H1 (cell line): Measurements from ENCODE around the gene CAMK2A. TPM values are rescaled to one million over a fixed set of nuclear protein-coding genes. Genes with fewer than 3 reads are reported as not detected.

Source experiments
- CTCF ChIA-PET: fragments of 300-600 bp; sonication (Branson Sonifier 250); formaldehyde crosslinking; loops from one replicate; lab custom pipeline; 2021; ENCODE audit not compliant: partially characterized antibody; lab: Charles Lee
- POLR2A ChIA-PET: fragments of 300-600 bp; sonication (Branson Sonifier 250); formaldehyde crosslinking; loops from one replicate; lab custom pipeline; 2021; ENCODE audit warnings: inconsistent platforms; ENCODE audit not compliant: partially characterized antibody; lab: Charles Lee
- DNase-seq, 2 experiments: peaks; one replicate each; pipeline versions ENCODE4 v3.0.0 to v3.0.0-alpha.2; 2010 to 2022; ENCODE audit warnings: low spot score in 2 of 2, low read depth in 1 of 2, mixed read lengths in 1 of 2
- FAIRE-seq: peaks from 2 replicates; lab custom pipeline; 2011; peaks lifted over from hg19 to GRCh38; lab: Jason Lieb, UNC
- H2AFZ ChIP-seq: 2 replicates; pipeline ENCODE4 v1.8.1; 2012; ENCODE audit warnings: low read length, inconsistent platforms
- H2AK5ac ChIP-seq: 2 replicates; pipeline ENCODE4 v1.6.1; 2013; ENCODE audit warnings: low read depth, low read length
- H2BK120ac ChIP-seq: replicated peaks from 2 replicates; pipeline ENCODE3; 2013; ENCODE audit warnings: low read depth, low read length, inconsistent platforms
- H2BK12ac ChIP-seq: 2 replicates; pipeline ENCODE4 v1.6.1; 2013; ENCODE audit warnings: low read depth, low read length
- H2BK15ac ChIP-seq: 2 replicates; pipeline ENCODE4 v1.6.1; 2013; ENCODE audit warnings: low read length
- H2BK20ac ChIP-seq: 2 replicates; pipeline ENCODE4 v1.6.1; 2013; ENCODE audit warnings: low read length
- H2BK5ac ChIP-seq: 2 replicates; pipeline ENCODE4 v1.6.1; 2013; ENCODE audit warnings: low read depth, low read length
- H3K14ac ChIP-seq: 2 replicates; pipeline ENCODE4 v1.6.1; 2013; ENCODE audit warnings: inconsistent platforms; ENCODE audit not compliant: insufficient read length
- H3K18ac ChIP-seq: 2 replicates; pipeline ENCODE4 v1.6.1; 2013; ENCODE audit warnings: low read length; ENCODE audit errors: extremely low read depth
- H3K23ac ChIP-seq: 2 replicates; pipeline ENCODE4 v1.6.1; 2013; ENCODE audit warnings: inconsistent platforms; ENCODE audit not compliant: insufficient read length
- H3K23me2 ChIP-seq: 2 replicates; pipeline ENCODE4 v1.6.1; 2013; ENCODE audit warnings: low read depth, low read length
- H3K27ac ChIP-seq: 2 replicates; pipeline ENCODE4 v1.6.1; 2011; ENCODE audit warnings: low read depth, low read length, inconsistent platforms
- H3K27me3 ChIP-seq, 4 experiments: replicated peaks in 1 of 4; 1 replicate in 1 of 4; 2 replicates in 3 of 4; pipeline versions ENCODE4 v1.6.1 to v1.8.1; 2011 to 2013; ENCODE audit warnings: low read length in 3 of 4, mild to moderate bottlenecking in 3 of 4, inconsistent platforms in 2 of 4, mixed read lengths in 2 of 4, moderate library complexity in 1 of 4; ENCODE audit not compliant: control insufficient read depth in 3 of 4, insufficient read depth in 3 of 4; ENCODE audit errors: extremely low read depth in 1 of 4
- H3K36me3 ChIP-seq, 4 experiments: 2 replicates each; pipeline versions ENCODE4 v1.6.1 to v1.8.1; 2011 to 2013; ENCODE audit warnings: mild to moderate bottlenecking in 4 of 4, low read length in 3 of 4, moderate library complexity in 2 of 4, control low read depth in 1 of 4, inconsistent platforms in 1 of 4; ENCODE audit not compliant: insufficient read depth in 4 of 4, control insufficient read depth in 2 of 4
- H3K4ac ChIP-seq: replicated peaks from 2 replicates; pipeline ENCODE3; 2013; ENCODE audit warnings: low read length, low read depth, mixed read lengths, inconsistent platforms; ENCODE audit not compliant: insufficient read length
- H3K4me1 ChIP-seq, 4 experiments: replicated peaks in 1 of 4; 1 replicate in 1 of 4; 2 replicates in 3 of 4; pipeline versions ENCODE4 v1.6.1 to v1.8.1; 2011 to 2013; ENCODE audit warnings: low read length in 3 of 4, inconsistent platforms in 2 of 4, mixed read lengths in 1 of 4; ENCODE audit not compliant: insufficient read depth in 4 of 4, control insufficient read depth in 3 of 4
- H3K4me2 ChIP-seq, 2 experiments: 2 replicates each; pipeline versions ENCODE4 v1.6.1 to v1.8.1; 2011 to 2013; ENCODE audit warnings: low read depth in 2 of 2, low read length in 2 of 2, control low read depth in 1 of 2, inconsistent platforms in 1 of 2, mild to moderate bottlenecking in 1 of 2; ENCODE audit not compliant: insufficient read depth in 1 of 2
- H3K4me3 ChIP-seq, 4 experiments: fragments of 200-600, 300-600 bp in 1 of 4; sonication (generic), shearing (Covaris generic), sonication (Bioruptor Twin) in 1 of 4; 2 replicates each; pipeline versions ENCODE4 v1.5.1 to v1.8.1; 2011 to 2016; ENCODE audit warnings: low read length in 4 of 4, low read depth in 3 of 4, control low read depth in 2 of 4, inconsistent platforms in 2 of 4, mild to moderate bottlenecking in 2 of 4, mixed read lengths in 1 of 4, moderate library complexity in 1 of 4; ENCODE audit not compliant: insufficient read depth in 2 of 4; ENCODE audit errors: extremely low read depth in 1 of 4
- H3K56ac ChIP-seq: replicated peaks from 2 replicates; pipeline ENCODE3; 2013; ENCODE audit warnings: low read depth, mild to moderate bottlenecking, mixed read lengths, low read length, inconsistent platforms; ENCODE audit not compliant: insufficient read length
- H3K79me1 ChIP-seq: 2 replicates; pipeline ENCODE4 v1.6.1; 2013; ENCODE audit warnings: low read depth, low read length, control low read depth
- H3K79me2 ChIP-seq, 2 experiments: 2 replicates each; pipeline versions ENCODE4 v1.6.1 to v1.8.1; 2012 to 2013; ENCODE audit warnings: low read length in 2 of 2, mild to moderate bottlenecking in 2 of 2, inconsistent platforms in 1 of 2; ENCODE audit not compliant: insufficient read depth in 2 of 2, control insufficient read depth in 1 of 2
- H3K9ac ChIP-seq, 4 experiments: replicated peaks in 1 of 4; 1 replicate in 1 of 4; 2 replicates in 3 of 4; pipeline versions ENCODE4 v1.6.1 to v1.8.1; 2011 to 2013; ENCODE audit warnings: low read depth in 3 of 4, low read length in 3 of 4, control low read depth in 2 of 4, mild to moderate bottlenecking in 2 of 4, moderate library complexity in 2 of 4, inconsistent platforms in 1 of 4; ENCODE audit errors: extremely low read depth in 1 of 4
- H3K9me3 ChIP-seq, 2 experiments: 2 replicates each; pipeline versions ENCODE4 v1.6.1 to v1.8.1; 2012 to 2013; ENCODE audit warnings: mild to moderate bottlenecking in 2 of 2, moderate library complexity in 2 of 2, control low read depth in 1 of 2, inconsistent platforms in 1 of 2, low read depth in 1 of 2, low read length in 1 of 2, mixed read lengths in 1 of 2; ENCODE audit not compliant: insufficient read depth in 2 of 2
- H4K20me1 ChIP-seq, 2 experiments: replicated peaks in 1 of 2; 2 replicates each; pipeline versions ENCODE3 to v1.8.1; 2011 to 2013; ENCODE audit warnings: inconsistent platforms in 2 of 2, low read length in 2 of 2, mild to moderate bottlenecking in 1 of 2; ENCODE audit not compliant: insufficient read depth in 2 of 2, control insufficient read depth in 1 of 2
- H4K5ac ChIP-seq: 2 replicates; pipeline ENCODE4 v1.6.1; 2013; ENCODE audit warnings: low read length, low read depth, mixed read lengths, inconsistent platforms; ENCODE audit not compliant: insufficient read length
- H4K8ac ChIP-seq: 2 replicates; pipeline ENCODE4 v1.8.0; 2013; ENCODE audit warnings: mild to moderate bottlenecking, moderate library complexity, low read length, inconsistent platforms; ENCODE audit not compliant: insufficient read depth; ENCODE audit errors: extremely low read depth
- H4K91ac ChIP-seq: replicated peaks from 2 replicates; pipeline ENCODE3; 2013; ENCODE audit warnings: low read length, mixed read lengths, inconsistent platforms; ENCODE audit not compliant: insufficient read length
- BCL11A ChIP-seq, 2 experiments: IDR thresholded peaks; one replicate each; pipeline ENCODE4 v1.6.1; 2011; ENCODE audit warnings: low read depth in 2 of 2, low read length in 2 of 2, mild to moderate bottlenecking in 2 of 2
- CEBPB ChIP-seq: IDR thresholded peaks from 2 replicates; pipeline ENCODE4 v1.6.1; 2012; ENCODE audit warnings: low read depth, low read length
- JUND ChIP-seq: IDR thresholded peaks from 2 replicates; pipeline ENCODE4 v1.6.1; 2011; ENCODE audit warnings: mild to moderate bottlenecking, improper control_type of control experiment, low read length
- NANOG ChIP-seq: IDR thresholded peaks from 2 replicates; pipeline ENCODE4 v1.6.1; 2011; ENCODE audit warnings: low read length, low read depth, mild to moderate bottlenecking, inconsistent platforms; ENCODE audit not compliant: insufficient read depth, poor library complexity, severe bottlenecking
- RAD21 ChIP-seq, 2 experiments: IDR thresholded peaks in 1 of 2; conservative IDR thresholded peaks in 1 of 2; 2 replicates each; pipeline ENCODE4 v1.6.1; 2011; ENCODE audit warnings: low read depth in 2 of 2, low read length in 2 of 2, improper control_type of control experiment in 1 of 2, inconsistent platforms in 1 of 2, mild to moderate bottlenecking in 1 of 2, moderate library complexity in 1 of 2
- TAF7 ChIP-seq: optimal IDR thresholded peaks from 2 replicates; pipeline ENCODE3; 2011; ENCODE audit warnings: low read depth, mild to moderate bottlenecking, inconsistent platforms, low read length, moderate library complexity, borderline replicate concordance
- ZNF274 ChIP-seq: IDR thresholded peaks from 2 replicates; pipeline ENCODE4 v1.7.0; 2012; ENCODE audit warnings: low read length, borderline replicate concordance; ENCODE audit errors: extremely low read depth
- WGBS, 2 experiments: shearing (Covaris generic) in 1 of 2; methylation state at CpG; one replicate each; pipeline versions ENCODE4 v1.1.6 to v1.1.7; 2013 to 2015; ENCODE audit warnings: low lambda C conversion rate in 2 of 2, mixed read lengths in 2 of 2, inconsistent platforms in 1 of 2, low coverage in 1 of 2, missing lambda C conversion rate in 1 of 2; ENCODE audit not compliant: insufficient replicate concordance in 2 of 2, insufficient coverage in 1 of 2, insufficient read length in 1 of 2; ENCODE audit errors: extremely low coverage in 1 of 2, missing lambda C conversion rate in 1 of 2; 5-methylcytosine and 5-hydroxymethylcytosine counted together
- polyA plus RNA-seq, 7 experiments: library from polyadenylated mRNA; depleted of rRNA in 3 of 7; stranded (reverse) in 5 of 7; unstranded in 2 of 7; fragments of >200 nt in 5 of 7; fragments of 200-250 nt in 2 of 7; gene quantifications; 1 replicate in 5 of 7; 2 replicates in 1 of 7; 4 replicates in 1 of 7; pipeline versions ENCODE4 v1.2.1 to v1.2.3, GENCODE V29; 2011 to 2013; ENCODE audit warnings: missing spikeins in 2 of 7, mixed read lengths in 2 of 7
- total RNA-seq: library from RNA; stranded (reverse); fragmentation: NEBNext Ultra II Directional; extraction: Animal tissue kit (Norgen Biotek cat#: 25700); gene quantifications from 2 replicates; pipeline ENCODE4 v1.2.1, GENCODE V29; 2021

Gene CAMK2A
- total and polyA plus RNA-seq, 2 of the 8 experiments (the other 6 are each of a cell fraction or from before 2014, with no cell fraction given) = 0.20 to 0.28 TPM

- CTCF ChIA-PET = interaction anchor here (0.6 to 22.9 kb wide), 12 partner anchors 9 to 267 kb away, joined by 3 to 406 read pairs (median 8); partner anchors contain the start of genes CDX1, PDGFRB and SLC6A7
- Histone ChIP-seq H3K9me3 (no peaks in the 10 kb centered on the region), H3K23me2 (no peaks in the 10 kb centered on the region), H4K20me1 (no peaks in the 10 kb centered on the region), H2AK5ac (no peak overlapping the region; the same call in 1 of the 2 replicates), H3K79me2 (no peaks in the 10 kb centered on the region), H4K91ac (no peak overlapping the region), H2BK12ac (peak overlapping the region; percentile 52; the same call in 1 of the 2 replicates), H3K79me1 (no peaks in the 10 kb centered on the region), H2BK5ac (no peak overlapping the region), H3K4me2 (no peak overlapping the region), H3K23ac (no peak overlapping the region), H2BK20ac (no peak overlapping the region), H3K9ac (no peak overlapping the region), H3K18ac (no peak overlapping the region), H3K14ac (no peak overlapping the region), H3K4me1 (peaks cover 6 to 38% (median 28%) of the 10 kb centered on the region in 4 experiments), H3K36me3 (no peaks in the 10 kb centered on the region), H2BK15ac (no peak overlapping the region), H3K4ac (no peak overlapping the region), H4K8ac (no peak overlapping the region), H3K27ac (no peak overlapping the region), H2AFZ (no peak overlapping the region), H3K56ac (no peak overlapping the region), H3K4me3 (no peak overlapping the region), H4K5ac (no peak overlapping the region), H3K27me3 (peaks cover 0 to 9% (median 4%) of the 10 kb centered on the region in 4 experiments; a peak in 3 of 7 replicates), H2BK120ac (no peak overlapping the region)
- POLR2A ChIA-PET = no interaction called here
- DNase-seq (no peak), FAIRE-seq (no peak)
- 86% methylated on average over 6 of the region's 6 CpGs; no CpG with 5 or more reads in 1 of the 2 experiments for WGBS, 2 experiments
- no peak for TF ChIP-seq CEBPB
- TF ChIP-seq ZNF274 = no peak
- TF ChIP-seq NANOG = no peak
- TF ChIP-seq RAD21 (IDR thresholded peaks at IDR 0.05 in 1 of 2, conservative IDR thresholded peaks at IDR 0.05 in 1 of 2; ENCODE audit: low read depth in 2 of 2, low read length in 2 of 2) = no peak
- no peak for TF ChIP-seq TAF7
- no peak for TF ChIP-seq JUND
- TF ChIP-seq BCL11A (IDR thresholded peaks at IDR 0.05; ENCODE audit: low read depth in 2 of 2, low read length in 2 of 2) = no peak
These were observed 76.0 kb downstream of the CAMK2A start for GRCh38 chr5:150213530-150213929.
